H1 (cell line): ENCODE results near the gene MAP3K6. TPM values are rescaled to one million over a fixed set of nuclear protein-coding genes. Genes with fewer than 3 reads are reported as not detected.

Experiments
- ASH2L ChIP-seq: fragments of 200-600, 300-600 bp; sonication (generic); IDR thresholded peaks from one replicate; pipeline ENCODE4 v1.7.1; 2017; ENCODE audit warnings: low read length
- CBX8 ChIP-seq: fragments of 300-800, 300-1000 bp; sonication (generic); IDR thresholded peaks from 2 replicates; pipeline ENCODE4 v1.7.1; 2016; ENCODE audit warnings: low read depth, low read length, borderline replicate concordance
- EP300 ChIP-seq, 2 experiments: IDR thresholded peaks; 1 replicate in 1 of 2; 2 replicates in 1 of 2; pipeline ENCODE4 v1.6.1; 2011 to 2012; ENCODE audit warnings: low read depth in 2 of 2, low read length in 2 of 2, mild to moderate bottlenecking in 2 of 2, borderline replicate concordance in 1 of 2, inconsistent platforms in 1 of 2, moderate library complexity in 1 of 2
- GTF2F1 ChIP-seq: IDR thresholded peaks from 2 replicates; pipeline ENCODE4 v1.6.1; 2012; ENCODE audit warnings: low read depth, low read length, improper control_type of control experiment, borderline replicate concordance
- JUND ChIP-seq: IDR thresholded peaks from 2 replicates; pipeline ENCODE4 v1.6.1; 2011; ENCODE audit warnings: mild to moderate bottlenecking, improper control_type of control experiment, low read length
- NRF1 ChIP-seq: IDR thresholded peaks from 2 replicates; pipeline ENCODE4 v1.6.1; 2011; ENCODE audit warnings: mild to moderate bottlenecking, low read depth, low read length, improper control_type of control experiment
- POLR2AphosphoS5 ChIP-seq: IDR thresholded peaks from 2 replicates; pipeline ENCODE4 v1.6.1; 2011; ENCODE audit warnings: low read depth, low read length
- RFX5 ChIP-seq: IDR thresholded peaks from 2 replicates; pipeline ENCODE4 v1.6.1; 2011; ENCODE audit warnings: low read depth, low read length, improper control_type of control experiment, borderline replicate concordance
- SP1 ChIP-seq: IDR thresholded peaks from 2 replicates; pipeline ENCODE4 v1.6.1; 2011; ENCODE audit warnings: low read depth, low read length
- TBP ChIP-seq: IDR thresholded peaks from 2 replicates; pipeline ENCODE4 v1.6.1; 2011; ENCODE audit warnings: low read depth, low read length, improper control_type of control experiment
- polyA plus RNA-seq, 7 experiments: library from polyadenylated mRNA; depleted of rRNA in 3 of 7; stranded (reverse) in 5 of 7; unstranded in 2 of 7; fragments of >200 nt in 5 of 7; fragments of 200-250 nt in 2 of 7; gene quantifications; 1 replicate in 5 of 7; 2 replicates in 1 of 7; 4 replicates in 1 of 7; pipeline versions ENCODE4 v1.2.1 to v1.2.3, GENCODE V29; 2011 to 2013; ENCODE audit warnings: missing spikeins in 2 of 7, mixed read lengths in 2 of 7
- total RNA-seq: library from RNA; stranded (reverse); fragmentation: NEBNext Ultra II Directional; extraction: Animal tissue kit (Norgen Biotek cat#: 25700); gene quantifications from 2 replicates; pipeline ENCODE4 v1.2.1, GENCODE V29; 2021
- TF ChIP-seq, protein P1 (sequence below): fragments of 300-600 bp; sonication (generic); IDR thresholded peaks from 2 replicates; pipeline ENCODE4 v1.7.1; 2012; ENCODE audit warnings: low read length, moderate library complexity, mild to moderate bottlenecking, inconsistent platforms; ENCODE audit not compliant: insufficient replicate concordance

MAP3K6 gene
- total and polyA plus RNA-seq, 2 of the 8 experiments (the other 6 are each of a cell fraction or from before 2014, with no cell fraction given): 7.4 to 7.6 TPM

DNA sequence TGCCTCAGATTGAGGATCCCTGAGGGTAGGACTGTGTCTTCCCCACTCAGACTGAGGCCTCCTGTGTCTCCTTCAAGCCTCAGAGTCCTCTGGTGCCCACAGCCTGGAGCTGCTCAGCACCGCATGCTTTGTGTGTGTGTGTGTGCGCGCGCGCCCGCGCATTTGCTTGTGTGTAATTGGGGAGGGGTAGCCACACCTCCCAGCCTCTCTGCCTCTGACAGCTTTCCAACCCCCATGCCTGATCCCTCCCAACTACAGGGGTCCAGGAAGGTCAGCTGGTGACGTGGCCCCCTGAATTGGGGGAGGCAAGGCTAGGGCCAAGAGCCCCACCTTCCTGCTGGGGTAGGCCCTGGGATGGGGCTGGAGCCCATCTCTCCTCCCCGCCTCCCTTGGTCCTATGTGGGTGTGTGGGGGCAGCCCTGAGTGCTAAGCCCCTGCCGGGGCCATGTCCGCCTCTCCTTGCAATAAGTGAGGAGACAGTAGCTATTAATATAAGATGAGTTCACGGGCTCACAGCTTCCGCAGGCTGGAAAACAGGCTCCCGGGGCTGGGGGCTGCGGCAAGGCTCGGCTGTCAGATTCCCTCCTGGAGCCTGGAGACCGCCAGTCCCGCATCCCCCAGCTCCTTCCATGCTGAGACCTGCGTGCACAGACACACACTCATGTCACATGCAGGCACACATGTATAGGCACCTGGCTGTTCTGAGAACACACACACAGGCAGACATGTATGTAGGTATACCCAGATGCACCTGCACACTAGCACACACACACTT is 32.7 kb upstream of the MAP3K6 start (continued):
- TF ChIP-seq, protein P1, sequence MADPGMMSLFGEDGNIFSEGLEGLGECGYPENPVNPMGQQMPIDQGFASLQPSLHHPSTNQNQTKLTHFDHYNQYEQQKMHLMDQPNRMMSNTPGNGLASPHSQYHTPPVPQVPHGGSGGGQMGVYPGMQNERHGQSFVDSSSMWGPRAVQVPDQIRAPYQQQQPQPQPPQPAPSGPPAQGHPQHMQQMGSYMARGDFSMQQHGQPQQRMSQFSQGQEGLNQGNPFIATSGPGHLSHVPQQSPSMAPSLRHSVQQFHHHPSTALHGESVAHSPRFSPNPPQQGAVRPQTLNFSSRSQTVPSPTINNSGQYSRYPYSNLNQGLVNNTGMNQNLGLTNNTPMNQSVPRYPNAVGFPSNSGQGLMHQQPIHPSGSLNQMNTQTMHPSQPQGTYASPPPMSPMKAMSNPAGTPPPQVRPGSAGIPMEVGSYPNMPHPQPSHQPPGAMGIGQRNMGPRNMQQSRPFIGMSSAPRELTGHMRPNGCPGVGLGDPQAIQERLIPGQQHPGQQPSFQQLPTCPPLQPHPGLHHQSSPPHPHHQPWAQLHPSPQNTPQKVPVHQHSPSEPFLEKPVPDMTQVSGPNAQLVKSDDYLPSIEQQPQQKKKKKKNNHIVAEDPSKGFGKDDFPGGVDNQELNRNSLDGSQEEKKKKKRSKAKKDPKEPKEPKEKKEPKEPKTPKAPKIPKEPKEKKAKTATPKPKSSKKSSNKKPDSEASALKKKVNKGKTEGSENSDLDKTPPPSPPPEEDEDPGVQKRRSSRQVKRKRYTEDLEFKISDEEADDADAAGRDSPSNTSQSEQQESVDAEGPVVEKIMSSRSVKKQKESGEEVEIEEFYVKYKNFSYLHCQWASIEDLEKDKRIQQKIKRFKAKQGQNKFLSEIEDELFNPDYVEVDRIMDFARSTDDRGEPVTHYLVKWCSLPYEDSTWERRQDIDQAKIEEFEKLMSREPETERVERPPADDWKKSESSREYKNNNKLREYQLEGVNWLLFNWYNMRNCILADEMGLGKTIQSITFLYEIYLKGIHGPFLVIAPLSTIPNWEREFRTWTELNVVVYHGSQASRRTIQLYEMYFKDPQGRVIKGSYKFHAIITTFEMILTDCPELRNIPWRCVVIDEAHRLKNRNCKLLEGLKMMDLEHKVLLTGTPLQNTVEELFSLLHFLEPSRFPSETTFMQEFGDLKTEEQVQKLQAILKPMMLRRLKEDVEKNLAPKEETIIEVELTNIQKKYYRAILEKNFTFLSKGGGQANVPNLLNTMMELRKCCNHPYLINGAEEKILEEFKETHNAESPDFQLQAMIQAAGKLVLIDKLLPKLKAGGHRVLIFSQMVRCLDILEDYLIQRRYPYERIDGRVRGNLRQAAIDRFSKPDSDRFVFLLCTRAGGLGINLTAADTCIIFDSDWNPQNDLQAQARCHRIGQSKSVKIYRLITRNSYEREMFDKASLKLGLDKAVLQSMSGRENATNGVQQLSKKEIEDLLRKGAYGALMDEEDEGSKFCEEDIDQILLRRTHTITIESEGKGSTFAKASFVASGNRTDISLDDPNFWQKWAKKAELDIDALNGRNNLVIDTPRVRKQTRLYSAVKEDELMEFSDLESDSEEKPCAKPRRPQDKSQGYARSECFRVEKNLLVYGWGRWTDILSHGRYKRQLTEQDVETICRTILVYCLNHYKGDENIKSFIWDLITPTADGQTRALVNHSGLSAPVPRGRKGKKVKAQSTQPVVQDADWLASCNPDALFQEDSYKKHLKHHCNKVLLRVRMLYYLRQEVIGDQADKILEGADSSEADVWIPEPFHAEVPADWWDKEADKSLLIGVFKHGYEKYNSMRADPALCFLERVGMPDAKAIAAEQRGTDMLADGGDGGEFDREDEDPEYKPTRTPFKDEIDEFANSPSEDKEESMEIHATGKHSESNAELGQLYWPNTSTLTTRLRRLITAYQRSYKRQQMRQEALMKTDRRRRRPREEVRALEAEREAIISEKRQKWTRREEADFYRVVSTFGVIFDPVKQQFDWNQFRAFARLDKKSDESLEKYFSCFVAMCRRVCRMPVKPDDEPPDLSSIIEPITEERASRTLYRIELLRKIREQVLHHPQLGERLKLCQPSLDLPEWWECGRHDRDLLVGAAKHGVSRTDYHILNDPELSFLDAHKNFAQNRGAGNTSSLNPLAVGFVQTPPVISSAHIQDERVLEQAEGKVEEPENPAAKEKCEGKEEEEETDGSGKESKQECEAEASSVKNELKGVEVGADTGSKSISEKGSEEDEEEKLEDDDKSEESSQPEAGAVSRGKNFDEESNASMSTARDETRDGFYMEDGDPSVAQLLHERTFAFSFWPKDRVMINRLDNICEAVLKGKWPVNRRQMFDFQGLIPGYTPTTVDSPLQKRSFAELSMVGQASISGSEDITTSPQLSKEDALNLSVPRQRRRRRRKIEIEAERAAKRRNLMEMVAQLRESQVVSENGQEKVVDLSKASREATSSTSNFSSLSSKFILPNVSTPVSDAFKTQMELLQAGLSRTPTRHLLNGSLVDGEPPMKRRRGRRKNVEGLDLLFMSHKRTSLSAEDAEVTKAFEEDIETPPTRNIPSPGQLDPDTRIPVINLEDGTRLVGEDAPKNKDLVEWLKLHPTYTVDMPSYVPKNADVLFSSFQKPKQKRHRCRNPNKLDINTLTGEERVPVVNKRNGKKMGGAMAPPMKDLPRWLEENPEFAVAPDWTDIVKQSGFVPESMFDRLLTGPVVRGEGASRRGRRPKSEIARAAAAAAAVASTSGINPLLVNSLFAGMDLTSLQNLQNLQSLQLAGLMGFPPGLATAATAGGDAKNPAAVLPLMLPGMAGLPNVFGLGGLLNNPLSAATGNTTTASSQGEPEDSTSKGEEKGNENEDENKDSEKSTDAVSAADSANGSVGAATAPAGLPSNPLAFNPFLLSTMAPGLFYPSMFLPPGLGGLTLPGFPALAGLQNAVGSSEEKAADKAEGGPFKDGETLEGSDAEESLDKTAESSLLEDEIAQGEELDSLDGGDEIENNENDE: no peak
- no peak for TF ChIP-seq EP300 (IDR thresholded peaks at IDR 0.05; ENCODE audit: borderline replicate concordance in 1 of 2, low read depth in 2 of 2, low read length in 2 of 2)
- TF ChIP-seq CBX8: no peak
- TF ChIP-seq GTF2F1: no peak
- TF ChIP-seq TBP: no peak
- TF ChIP-seq JUND: no peak
- TF ChIP-seq NRF1: no peak
- TF ChIP-seq SP1: no peak
- no peak for TF ChIP-seq ASH2L
- no peak; the same call in 1 of the 2 replicates for TF ChIP-seq POLR2AphosphoS5
- no peak for TF ChIP-seq RFX5
